HEK293 (cell line): ENCODE results near the gene BANF2.

Experiments used
- CTCF ChIA-PET: fragments of 350-600 bp; formaldehyde crosslinking; extraction: SDS; loops from one replicate; lab custom pipeline; 2021; ENCODE audit warnings: antibody characterized with exemption; lab: Yijun Ruan, JAX
- POLR2A ChIA-PET: fragments of 300-600 bp; formaldehyde crosslinking; extraction: SDS; loops from one replicate; lab custom pipeline; 2020; ENCODE audit warnings: antibody characterized with exemption, inconsistent platforms; lab: Yijun Ruan, JAX
- H3K27ac ChIP-seq: fragments of 200-500 bp; sonication (Bioruptor generic); 2 replicates; pipeline ENCODE4 v1.5.1; 2014; ENCODE audit warnings: low read depth, low read length, control low read depth, inconsistent platforms; ENCODE audit errors: extremely low read depth
- H3K36me3 ChIP-seq, 2 experiments: fragments of 200-500 bp in 1 of 2; sonication (Bioruptor generic) in 1 of 2; 1 replicate in 1 of 2; 2 replicates in 1 of 2; pipeline ENCODE4 v1.5.1; 2014 to 2017; ENCODE audit warnings: inconsistent platforms in 2 of 2, low read length in 2 of 2; ENCODE audit not compliant: control insufficient read depth in 2 of 2, insufficient read depth in 1 of 2
- H3K4me1 ChIP-seq: fragments of 200-500 bp; sonication (Bioruptor generic); 2 replicates; pipeline ENCODE4 v1.5.1; 2014; ENCODE audit warnings: mild to moderate bottlenecking, low read length, inconsistent platforms; ENCODE audit not compliant: control insufficient read depth, insufficient read depth
- H3K4me3 ChIP-seq: 2 replicates; pipeline ENCODE4 v1.5.1; 2011; ENCODE audit warnings: low read depth, mild to moderate bottlenecking, control low read depth, low read length, moderate library complexity
- H3K9me3 ChIP-seq: fragments of 200-500 bp; sonication (Bioruptor generic); 2 replicates; pipeline ENCODE4 v1.5.1; 2014; ENCODE audit warnings: low read depth, low read length, inconsistent platforms; ENCODE audit not compliant: control insufficient read depth, insufficient read depth
- GLI4 ChIP-seq: fragments of 450-650 bp; formaldehyde crosslinking; IDR thresholded peaks from 2 replicates; pipeline ENCODE4 v1.5.1; 2016; ENCODE audit warnings: missing biosample characterization, missing genetic modification characterization
- KLF16 ChIP-seq: fragments of 450-650 bp; formaldehyde crosslinking; IDR thresholded peaks from 2 replicates; pipeline ENCODE4 v1.5.1; 2017; ENCODE audit warnings: missing biosample characterization, missing genetic modification characterization
- REST ChIP-seq: fragments of 450-650 bp; formaldehyde crosslinking; IDR thresholded peaks from 2 replicates; pipeline ENCODE4 v1.5.1; 2016; ENCODE audit warnings: missing biosample characterization, missing genetic modification characterization
- ZBTB10 ChIP-seq: fragments of 450-650 bp; formaldehyde crosslinking; IDR thresholded peaks from 2 replicates; pipeline ENCODE4 v1.5.1; 2016; ENCODE audit warnings: missing biosample characterization, missing genetic modification characterization
- ZBTB8A ChIP-seq: fragments of 450-650 bp; formaldehyde crosslinking; IDR thresholded peaks from 2 replicates; pipeline ENCODE4 v1.5.1; 2016; ENCODE audit warnings: missing biosample characterization, missing genetic modification characterization
- ZNF223 ChIP-seq: fragments of 450-650 bp; formaldehyde crosslinking; IDR thresholded peaks from 2 replicates; pipeline ENCODE4 v1.5.1; 2016; ENCODE audit warnings: missing biosample characterization, missing genetic modification characterization
- ZNF23 ChIP-seq: fragments of 450-650 bp; formaldehyde crosslinking; IDR thresholded peaks from 2 replicates; pipeline ENCODE4 v1.5.1; 2016; ENCODE audit warnings: missing biosample characterization, missing genetic modification characterization, borderline replicate concordance
- ZNF449 ChIP-seq: fragments of 450-650 bp; formaldehyde crosslinking; IDR thresholded peaks from 2 replicates; pipeline ENCODE4 v1.5.1; 2017; ENCODE audit warnings: missing biosample characterization, mild to moderate bottlenecking, missing genetic modification characterization, moderate library complexity
- ZNF48 ChIP-seq: fragments of 450-650 bp; formaldehyde crosslinking; IDR thresholded peaks from 2 replicates; pipeline ENCODE4 v1.5.1; 2016; ENCODE audit warnings: missing biosample characterization, missing genetic modification characterization
- ZNF660 ChIP-seq: fragments of 450-650 bp; IDR thresholded peaks from 2 replicates; pipeline ENCODE4 v1.5.1; 2018; ENCODE audit warnings: missing biosample characterization, mild to moderate bottlenecking, missing genetic modification characterization
- ZNF704 ChIP-seq: fragments of 450-650 bp; formaldehyde crosslinking; IDR thresholded peaks from 2 replicates; pipeline ENCODE4 v1.5.1; 2016; ENCODE audit warnings: missing biosample characterization, missing genetic modification characterization
- ZNF791 ChIP-seq: fragments of 450-650 bp; formaldehyde crosslinking; IDR thresholded peaks from 2 replicates; pipeline ENCODE4 v1.5.1; 2016; ENCODE audit warnings: missing biosample characterization, missing genetic modification characterization
- TF ChIP-seq, protein P1 (sequence below): fragments of 450-650 bp; formaldehyde crosslinking; IDR thresholded peaks from 2 replicates; pipeline ENCODE4 v1.5.1; 2016; ENCODE audit warnings: missing biosample characterization, missing genetic modification characterization

Gene BANF2

DNA sequence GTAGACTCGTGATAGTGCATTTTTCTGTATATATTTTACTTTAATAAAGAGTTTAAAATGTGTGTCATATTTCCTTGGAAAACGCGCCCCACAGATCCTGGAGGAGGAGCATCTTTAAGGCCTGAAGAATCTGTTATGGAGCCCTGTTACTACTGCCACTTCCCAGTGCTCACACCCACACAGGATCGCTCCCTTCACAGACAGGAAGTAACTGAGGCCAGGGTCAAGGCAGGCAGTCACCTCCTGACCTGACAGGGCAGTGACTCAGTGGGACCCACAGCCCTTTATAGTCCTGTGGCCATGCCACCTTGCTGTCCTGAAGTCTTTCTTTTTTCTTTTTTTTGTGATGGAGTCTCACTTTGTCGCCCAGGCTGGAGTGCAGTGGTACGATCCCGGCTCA, 26.7 kb upstream of the BANF2 start:
- no peak overlapping the region for H3K27ac ChIP-seq
- POLR2A ChIA-PET = interaction anchor here (1.7 kb wide), 1 partner anchor 9 kb away, joined by 3 read pairs; the partner anchor contains the start of gene RRBP1
- no peak overlapping the region for H3K4me3 ChIP-seq
- TF ChIP-seq ZNF660 = no peak
- TF ChIP-seq, all 188 proteins: peak for 0
- no peaks in the 10 kb centered on the region for H3K9me3 ChIP-seq
- H3K4me1 ChIP-seq = 0 out of 2 replicates have a peak, but pooled peaks cover under 1% of the 10 kb centered on the region
- H3K36me3 ChIP-seq = peaks cover 0 to 40% of the 10 kb centered on the region in 2 experiments; a peak in 2 of 3 replicates
- CTCF ChIA-PET = interaction anchor here (1.4 kb wide), 1 partner anchor 18 kb away, joined by 6 read pairs; no protein-coding TSS in a partner anchor

- POLR2A ChIA-PET = interaction anchor here (0.6 to 1.7 kb wide), 2 partner anchors 8 to 62 kb away, joined by 3 to 4 read pairs; partner anchors contain the start of gene RRBP1
These were observed 24.8 kb upstream of the BANF2 start for GRCh38 chr20:17674722-17675518.

GRCh38 chr20:17675519-17676377, 24.0 kb upstream of the BANF2 start:
- no peak overlapping the region for H3K27ac ChIP-seq
- POLR2A ChIA-PET = interaction anchor here (0.6 kb wide), 1 partner anchor 63 kb away, joined by 4 read pairs; no protein-coding TSS in a partner anchor
- no peak for TF ChIP-seq ZNF704 (tag by site-specific recombination)
- TF ChIP-seq ZNF449 (tag by site-specific recombination) = no peak
- no peak for TF ChIP-seq KLF16 (tag by site-specific recombination)
- TF ChIP-seq ZNF223 (tag by site-specific recombination) = no peak
- no peak for TF ChIP-seq ZBTB8A (tag by site-specific recombination)
- no peak for TF ChIP-seq REST (tag by site-specific recombination)
- no peak for TF ChIP-seq ZNF791 (tag by site-specific recombination)
- TF ChIP-seq ZNF23 (tag by site-specific recombination) = no peak
- TF ChIP-seq ZNF48 (tag by site-specific recombination) = no peak
- TF ChIP-seq, protein P1, sequence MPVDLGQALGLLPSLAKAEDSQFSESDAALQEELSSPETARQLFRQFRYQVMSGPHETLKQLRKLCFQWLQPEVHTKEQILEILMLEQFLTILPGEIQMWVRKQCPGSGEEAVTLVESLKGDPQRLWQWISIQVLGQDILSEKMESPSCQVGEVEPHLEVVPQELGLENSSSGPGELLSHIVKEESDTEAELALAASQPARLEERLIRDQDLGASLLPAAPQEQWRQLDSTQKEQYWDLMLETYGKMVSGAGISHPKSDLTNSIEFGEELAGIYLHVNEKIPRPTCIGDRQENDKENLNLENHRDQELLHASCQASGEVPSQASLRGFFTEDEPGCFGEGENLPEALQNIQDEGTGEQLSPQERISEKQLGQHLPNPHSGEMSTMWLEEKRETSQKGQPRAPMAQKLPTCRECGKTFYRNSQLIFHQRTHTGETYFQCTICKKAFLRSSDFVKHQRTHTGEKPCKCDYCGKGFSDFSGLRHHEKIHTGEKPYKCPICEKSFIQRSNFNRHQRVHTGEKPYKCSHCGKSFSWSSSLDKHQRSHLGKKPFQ (tag by site-specific recombination) = no peak
- TF ChIP-seq GLI4 (tag by site-specific recombination) = no peak

More at GRCh38 chr20:17674722-17675518, 24.8 kb upstream of the BANF2 start:
- CTCF ChIA-PET = no interaction called here
- TF ChIP-seq ZBTB10 (tag by site-specific recombination) = no peak
- Histone ChIP-seq H3K36me3 (peaks cover 0 to 49% of the 10 kb centered on the region in 2 experiments; a peak in 2 of 3 replicates), H3K27ac (no peak overlapping the region), H3K4me3 (no peak overlapping the region), H3K9me3 (no peaks in the 10 kb centered on the region), H3K4me1 (0 out of 2 replicates have a peak, but pooled peaks cover 2% of the 10 kb centered on the region)

More at GRCh38 chr20:17675519-17676377, 24.0 kb upstream of the BANF2 start:
- CTCF ChIA-PET = no interaction called here
- peaks cover 5% of the 10 kb centered on the region; the same call in 1 of the 2 replicates for H3K4me1 ChIP-seq
- peaks cover 0 to 49% of the 10 kb centered on the region in 2 experiments; a peak in 2 of 3 replicates for H3K36me3 ChIP-seq
- H3K4me3 ChIP-seq = no peak overlapping the region
- H3K9me3 ChIP-seq = no peaks in the 10 kb centered on the region
